HG02981 (cell line): ENCODE data around the gene CEP135.

Experiments used
- ATAC-seq: cut with Tn5 transposase; IDR thresholded peaks from one replicate; pipeline ENCODE4 v1.9.1; 2021; ENCODE audit warnings: mild to moderate bottlenecking, moderate library complexity; ENCODE audit not compliant: unreplicated experiment

CEP135 gene

GRCh38 chr4:56007154-56007553 is 58.4 kb downstream of the CEP135 start:
- no peak for ATAC-seq

DNA sequence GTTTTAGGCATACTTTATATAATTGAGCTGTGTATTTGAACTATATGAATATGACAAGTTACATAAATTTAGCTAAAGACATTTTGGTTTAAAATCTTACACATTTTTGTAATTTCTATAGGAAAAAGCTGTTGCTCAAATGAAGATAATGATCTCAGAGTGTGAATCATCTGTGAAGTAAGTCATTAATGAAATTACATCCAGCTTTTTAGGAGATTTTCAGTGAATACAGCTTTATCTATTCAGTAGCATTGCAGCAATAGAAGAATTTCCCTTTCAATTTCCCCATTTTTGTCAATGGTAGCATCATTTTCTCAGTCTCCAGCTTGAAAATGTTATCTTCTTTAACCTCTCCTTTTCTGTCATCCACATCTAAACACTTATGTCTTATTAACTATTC is 59.5 kb downstream of the CEP135 start:
- ATAC-seq, result no peak

DNA sequence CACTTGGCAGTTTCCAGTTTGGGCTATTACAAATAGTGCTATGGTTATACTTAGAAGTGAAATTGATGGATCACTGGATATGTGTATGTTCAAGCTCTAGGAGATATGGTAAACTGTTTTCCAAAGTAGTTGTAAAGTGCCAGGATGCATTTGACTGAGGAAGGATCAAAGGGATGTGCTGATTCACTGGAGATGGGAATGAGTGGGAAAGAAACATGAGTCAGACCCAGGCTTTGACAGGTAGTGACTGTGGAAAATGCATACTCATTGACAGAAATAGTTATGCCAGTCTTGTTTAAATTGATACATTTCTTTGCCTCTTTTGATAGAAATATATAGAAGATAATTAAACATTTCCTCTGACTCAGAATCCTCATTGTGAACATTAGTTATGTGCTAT is 77.9 kb downstream of the CEP135 start:
- ATAC-seq, result no peak

DNA sequence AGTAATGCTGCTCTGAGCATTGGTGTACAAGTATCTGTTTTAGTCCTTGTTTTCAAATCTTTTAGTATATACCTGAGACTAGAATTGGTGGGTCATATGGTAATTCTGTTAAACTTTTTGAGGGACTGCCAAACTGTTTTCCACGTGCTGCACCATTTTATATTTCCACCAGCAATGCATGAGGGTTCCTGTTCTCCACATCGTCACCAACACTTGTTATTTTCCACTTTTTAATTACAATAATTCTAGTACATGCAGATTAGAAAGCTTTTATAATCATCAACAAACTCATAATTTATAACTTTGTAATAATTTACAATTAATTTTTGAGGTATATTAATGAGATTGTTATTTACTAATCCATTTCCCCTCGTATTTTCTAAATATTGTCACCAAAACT is 79.4 kb downstream of the CEP135 start:
- ATAC-seq, result no peak

DNA sequence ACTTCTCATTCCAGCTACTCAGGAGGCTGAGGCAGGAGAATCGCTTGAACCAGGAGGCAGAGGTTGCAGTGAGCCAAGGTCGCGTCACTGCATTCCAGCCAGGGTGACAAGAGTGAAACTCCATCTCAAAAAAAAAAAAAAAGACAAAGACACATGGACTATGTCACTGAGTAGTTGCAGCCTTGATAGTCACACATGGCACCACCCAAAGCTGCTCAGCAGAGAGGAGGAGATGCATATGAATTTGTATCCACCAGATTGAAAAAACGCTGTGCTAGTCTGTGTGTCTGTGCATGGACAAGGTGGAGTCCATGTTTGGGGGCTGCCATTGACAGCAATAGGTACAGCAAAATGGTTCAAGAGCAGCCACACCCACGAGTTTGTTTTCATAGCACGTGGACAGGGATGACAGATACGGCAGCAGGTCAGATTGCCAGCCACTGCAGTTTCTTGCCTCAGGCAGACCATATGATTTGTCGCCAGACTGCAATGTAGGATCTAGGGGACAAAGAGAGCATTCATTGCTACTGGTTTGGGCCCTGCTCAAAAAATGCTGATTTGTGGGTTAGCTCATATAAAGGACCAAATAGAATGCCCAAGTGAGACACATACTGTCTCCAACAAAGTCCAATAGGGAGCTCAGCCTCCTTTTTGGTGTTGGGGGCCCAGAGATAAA is 89.9 kb downstream of the CEP135 start:
- no peak for ATAC-seq

DNA sequence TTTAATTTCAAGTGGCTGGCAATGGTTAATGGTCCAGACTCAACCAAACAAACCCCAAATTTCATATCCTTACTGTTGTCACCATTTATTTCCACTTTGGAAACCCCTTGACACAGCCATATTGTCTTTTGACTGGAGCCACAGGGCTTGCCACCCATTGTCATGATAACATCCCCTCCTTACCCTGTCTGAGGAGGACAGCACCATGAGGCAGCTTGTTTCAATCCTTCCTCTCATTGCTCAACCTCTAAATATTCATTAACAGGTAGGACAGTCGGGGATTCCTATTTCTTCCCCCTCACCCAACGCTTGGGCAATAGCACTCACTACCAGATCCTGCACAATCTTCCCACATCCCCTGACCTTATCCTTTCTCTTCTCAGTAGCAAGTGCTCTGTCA is 92.1 kb downstream of the CEP135 start:
- no peak for ATAC-seq

- no peak for ATAC-seq
Observed at GRCh38 chr4:56042225-56042624, 93.5 kb downstream of the CEP135 start.

DNA sequence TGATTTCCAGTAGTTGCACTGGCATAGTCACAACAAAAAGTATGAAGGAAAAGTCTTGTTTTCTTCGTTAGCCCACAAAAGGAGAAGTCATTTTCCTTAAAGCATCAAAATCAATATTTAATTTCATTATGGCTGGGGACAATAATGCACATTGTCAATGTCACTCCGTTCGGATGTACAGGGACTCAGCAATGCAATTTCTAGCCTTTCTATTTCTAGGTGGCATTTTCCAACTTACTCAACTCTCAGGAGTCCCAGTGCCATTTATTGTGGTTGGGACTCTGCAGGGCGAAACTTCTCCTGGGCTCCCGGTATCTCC is 99.6 kb downstream of the CEP135 start:
- no peak for ATAC-seq

DNA sequence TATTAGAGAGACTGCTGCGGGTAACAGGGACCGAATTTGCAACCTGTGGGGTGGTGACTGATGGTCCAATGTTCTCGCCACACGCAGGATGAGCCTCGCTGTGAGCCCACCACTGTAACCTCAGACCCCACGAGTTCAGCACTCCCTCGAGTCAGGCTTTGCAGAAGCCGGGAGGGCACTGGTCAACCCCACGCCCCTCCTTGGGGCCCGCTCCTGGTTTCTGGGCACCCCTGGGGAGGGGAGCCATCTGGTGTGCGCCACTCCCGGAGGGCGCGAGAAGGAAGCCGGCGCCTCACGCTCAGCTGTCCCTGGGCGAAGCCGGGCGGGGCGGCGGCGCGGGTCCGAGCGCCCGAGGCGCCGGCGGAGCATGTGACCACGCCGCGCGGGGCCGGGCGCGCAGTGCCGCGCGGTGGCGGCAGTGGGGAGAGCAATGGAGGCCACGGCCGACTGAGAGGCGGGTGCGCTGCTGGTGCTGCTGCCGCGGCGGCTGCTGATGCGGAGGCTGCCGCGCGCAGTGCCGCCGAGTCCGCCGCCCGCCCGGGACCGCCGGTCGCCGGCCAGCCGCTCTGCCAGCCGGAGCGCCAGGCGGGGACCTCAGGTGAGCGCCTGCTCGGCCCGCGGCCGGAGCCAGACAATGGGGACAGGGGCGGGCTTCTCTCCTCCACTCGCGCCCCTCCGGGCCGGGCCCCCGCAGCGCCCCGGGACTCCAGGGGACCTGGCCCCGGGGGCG is 100.1 kb downstream of the CEP135 start:
- ATAC-seq, result peak; percentile 91

GRCh38 chr4:56050625-56051024 is 101.9 kb downstream of the CEP135 start:
- ATAC-seq, result no peak

GRCh38 chr4:56051029-56051709 is 102.4 kb downstream of the CEP135 start:
- no peak for ATAC-seq

- ATAC-seq, result no peak
Observed at GRCh38 chr4:56051710-56052075, 102.9 kb downstream of the CEP135 start.

DNA sequence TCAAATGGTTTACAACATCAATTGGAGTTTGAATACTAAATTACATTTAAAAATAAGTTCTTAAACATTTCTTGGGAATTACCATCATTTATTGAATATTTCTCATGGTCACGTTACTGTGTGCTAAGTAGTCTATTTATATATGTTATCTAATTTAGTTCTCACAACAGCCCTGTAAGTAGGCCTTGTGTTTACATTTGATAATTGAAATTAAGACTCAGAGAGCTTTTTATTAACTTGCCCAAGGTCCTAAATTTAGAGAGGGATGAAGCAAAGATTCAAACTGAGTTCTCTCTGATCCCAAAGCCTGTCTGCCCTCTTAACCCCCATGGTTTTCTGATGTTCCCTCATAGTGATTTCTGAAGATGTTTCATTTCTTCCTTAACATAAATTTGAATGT is 103.7 kb downstream of the CEP135 start:
- no peak for ATAC-seq

DNA sequence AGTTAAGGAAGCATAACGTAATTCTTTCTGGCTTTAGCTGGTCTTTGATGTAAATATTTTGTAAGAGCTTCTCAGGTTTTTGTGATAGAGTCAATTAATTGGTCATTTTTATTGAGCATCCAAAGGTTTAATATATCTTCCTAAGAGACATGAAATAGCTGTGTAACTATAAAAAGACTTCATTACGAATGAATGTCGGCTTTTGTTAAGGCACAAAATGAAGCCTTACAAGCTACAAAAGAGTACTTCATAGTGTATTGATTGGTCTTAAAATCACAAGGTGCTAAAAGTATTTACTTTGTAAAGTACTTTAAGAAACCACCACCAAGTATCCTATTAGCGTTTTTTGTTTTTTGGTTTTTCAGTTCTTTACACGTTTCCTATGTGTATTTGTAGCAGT is 104.2 kb downstream of the CEP135 start:
- ATAC-seq, result no peak

GRCh38 chr4:56055027-56055977 is 106.6 kb downstream of the CEP135 start:
- ATAC-seq, result no peak

- no peak for ATAC-seq
Observed at GRCh38 chr4:56055991-56056390, 107.2 kb downstream of the CEP135 start.

DNA sequence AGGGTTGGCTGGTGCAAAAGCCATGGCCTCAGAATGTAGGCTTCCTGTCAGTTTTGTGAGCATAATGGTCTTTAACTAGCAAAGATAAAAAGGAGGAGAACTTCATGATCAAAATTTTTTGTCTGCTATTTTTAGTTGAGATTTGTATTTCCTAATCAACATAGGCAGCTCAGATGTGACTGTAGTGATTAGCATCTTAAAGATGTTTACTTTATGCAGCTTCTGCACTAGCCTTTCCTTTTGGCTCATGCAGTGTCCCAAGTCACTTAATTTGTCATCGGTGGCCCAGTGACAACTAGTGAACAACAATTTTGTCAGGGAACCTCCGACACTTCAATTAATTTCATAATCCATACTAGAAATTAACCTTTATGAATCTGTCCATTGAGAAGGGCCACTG is 109.8 kb downstream of the CEP135 start:
- ATAC-seq, result no peak

GRCh38 chr4:56060036-56060435 is 111.3 kb downstream of the CEP135 start:
- no peak for ATAC-seq

DNA sequence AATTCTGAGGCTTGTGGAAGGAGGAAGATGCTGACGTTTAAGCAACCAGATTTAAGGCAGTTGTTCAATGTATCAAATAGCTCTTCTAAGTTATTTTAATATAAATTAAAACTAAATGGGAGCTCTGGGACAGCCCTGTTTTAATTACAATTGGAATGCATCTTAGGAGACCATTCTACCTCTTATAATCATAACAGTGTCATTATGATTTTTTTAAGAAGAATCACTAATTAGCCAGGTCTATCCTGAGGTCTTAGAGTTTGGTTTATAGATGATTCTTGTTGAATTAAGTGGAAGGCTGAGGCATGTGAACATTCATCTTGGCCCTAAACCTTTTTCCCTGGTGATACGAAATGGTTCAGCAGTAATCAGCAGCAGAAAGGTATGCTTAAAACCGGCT is 113.4 kb downstream of the CEP135 start:
- no peak for ATAC-seq

DNA sequence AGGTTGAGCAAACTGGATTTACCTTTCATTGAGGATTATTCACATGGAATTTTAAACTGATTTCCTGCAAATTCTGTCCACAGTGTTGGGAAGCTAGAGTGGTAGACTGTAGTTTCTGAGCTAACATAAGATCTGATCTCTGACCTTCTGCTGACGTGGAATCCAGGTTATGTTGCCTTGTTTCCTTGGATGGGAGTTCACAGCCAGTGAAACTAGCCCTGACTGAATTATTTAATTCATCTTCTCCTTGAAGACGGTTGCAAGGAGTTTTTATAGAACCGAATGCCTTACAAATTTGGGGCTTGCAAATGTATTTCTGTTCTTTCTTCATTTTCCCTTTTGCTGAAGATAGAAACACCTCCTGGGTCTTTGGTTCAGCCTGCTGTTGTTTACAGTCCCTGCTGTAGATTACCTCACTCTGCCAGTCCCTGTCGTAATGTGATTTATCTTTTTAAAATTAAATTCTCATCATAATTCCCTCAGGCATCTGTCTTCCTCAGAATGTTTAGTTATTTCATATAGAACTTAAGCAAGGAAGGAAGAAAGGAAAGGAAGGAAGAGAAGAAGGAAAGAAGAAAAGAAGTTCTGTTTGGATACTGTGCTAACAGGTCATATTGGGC is 113.9 kb downstream of the CEP135 start:
- ATAC-seq, result no peak

DNA sequence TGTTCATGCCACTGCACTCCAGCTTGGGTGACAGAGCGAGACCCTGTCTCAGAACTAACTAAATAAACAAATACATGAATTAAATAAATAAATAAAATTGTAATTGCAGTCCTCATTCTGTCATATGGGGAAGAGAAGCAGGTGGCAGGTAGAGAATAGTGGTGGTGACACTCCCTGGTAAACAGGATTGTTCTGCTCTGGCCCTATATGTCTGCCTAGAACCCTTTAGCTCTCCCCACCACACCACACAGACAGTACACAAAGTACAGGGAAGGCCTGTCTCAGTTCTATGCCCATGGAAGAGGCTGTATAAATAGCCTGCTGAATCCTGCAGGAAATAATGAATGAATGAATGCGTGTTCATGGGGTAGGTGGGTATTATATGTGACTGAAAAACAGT is 117.7 kb downstream of the CEP135 start:
- no peak for ATAC-seq
